HG03521 (cell line): Measurements from ENCODE around the gene CEACAM3.

Source experiments
- ATAC-seq: cut with Tn5 transposase; IDR thresholded peaks from one replicate; pipeline ENCODE4 v1.9.1; 2021; ENCODE audit warnings: mild to moderate bottlenecking, moderate library complexity; ENCODE audit not compliant: unreplicated experiment

The CEACAM3 gene

DNA sequence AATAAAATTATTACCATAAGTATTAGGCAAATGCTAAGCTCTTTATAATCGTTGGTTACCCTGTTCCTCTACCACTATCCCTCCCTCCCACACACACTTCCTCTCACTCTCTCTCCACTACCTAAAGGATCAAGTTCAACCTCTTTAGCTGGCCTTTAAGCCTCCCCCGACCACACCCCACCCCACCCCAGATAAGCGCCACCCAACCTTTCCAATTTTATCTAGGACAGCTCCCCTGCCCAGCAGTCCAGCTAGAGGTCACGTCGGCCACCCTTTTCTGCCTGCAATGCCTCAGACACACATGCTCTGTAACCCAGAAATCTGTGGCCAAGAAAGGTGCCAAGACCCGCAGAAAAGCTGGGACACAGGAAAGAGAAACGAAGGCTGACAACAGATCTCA lies 47.0 kb downstream of the CEACAM3 start:
- no peak for ATAC-seq

DNA sequence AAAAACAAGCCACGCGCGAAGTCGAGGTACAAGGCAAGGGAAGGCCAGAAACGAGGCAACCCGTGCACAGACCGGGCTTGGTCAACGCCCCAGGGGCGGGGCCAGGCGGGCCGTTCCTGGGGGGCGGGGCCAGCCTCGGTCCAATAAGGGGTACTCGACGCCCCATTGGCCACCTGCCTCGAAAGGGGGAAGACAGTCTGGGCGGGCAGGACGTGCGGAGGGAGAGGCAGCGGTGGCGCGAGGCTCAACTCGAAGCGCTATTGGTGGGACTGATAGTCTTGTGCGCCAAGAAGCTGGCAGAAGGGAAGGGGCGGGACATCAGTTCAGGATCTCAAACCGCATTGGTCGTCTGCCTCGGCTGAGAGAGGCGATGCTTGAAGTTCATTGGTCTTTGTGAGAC lies 48.2 kb downstream of the CEACAM3 start, which contains the start of gene LYPD4:
LYPD4 (minus strand) TSS at position 83 of the 400 bp plus-strand sequence. CDS start 5,398 bp downstream, outside the sequence.
- ATAC-seq: no peak

DNA sequence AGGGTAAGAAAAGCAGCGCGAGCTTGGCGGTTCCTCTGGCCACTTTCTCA lies 48.4 kb downstream of the CEACAM3 start, which contains the start of gene DMRTC2:
DMRTC2 (plus strand) TSS at position 42 of the 50 bp plus-strand sequence. CDS start 2,387 bp downstream, outside the sequence.
- no peak for ATAC-seq

DNA sequence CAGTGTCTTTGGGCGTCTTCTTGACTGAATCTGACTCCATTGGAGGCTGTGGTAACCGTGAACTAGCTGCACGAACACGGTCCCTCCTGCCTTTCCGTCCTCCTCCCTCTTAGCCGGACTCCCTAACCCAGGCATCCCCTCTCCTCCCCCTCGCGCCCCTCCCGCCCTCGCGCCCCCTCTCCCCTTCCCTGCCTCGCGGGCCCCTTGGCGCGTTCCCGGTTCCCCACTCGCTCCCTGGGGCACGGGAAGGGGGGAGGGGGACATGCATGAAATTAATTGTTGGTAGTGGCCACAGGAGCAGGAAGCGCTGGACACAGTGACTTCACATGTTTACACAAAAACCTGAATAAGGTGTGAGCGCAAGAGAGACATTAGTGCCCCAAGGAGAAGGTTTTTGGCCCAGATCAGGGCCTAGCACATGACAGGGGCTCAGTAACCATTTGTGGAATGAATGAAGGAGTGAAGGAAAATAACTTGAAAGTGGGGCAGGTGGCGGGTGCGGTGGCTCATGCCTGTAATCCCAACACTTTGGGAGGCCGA lies 48.7 kb downstream of the CEACAM3 start:
- ATAC-seq: no peak

DNA sequence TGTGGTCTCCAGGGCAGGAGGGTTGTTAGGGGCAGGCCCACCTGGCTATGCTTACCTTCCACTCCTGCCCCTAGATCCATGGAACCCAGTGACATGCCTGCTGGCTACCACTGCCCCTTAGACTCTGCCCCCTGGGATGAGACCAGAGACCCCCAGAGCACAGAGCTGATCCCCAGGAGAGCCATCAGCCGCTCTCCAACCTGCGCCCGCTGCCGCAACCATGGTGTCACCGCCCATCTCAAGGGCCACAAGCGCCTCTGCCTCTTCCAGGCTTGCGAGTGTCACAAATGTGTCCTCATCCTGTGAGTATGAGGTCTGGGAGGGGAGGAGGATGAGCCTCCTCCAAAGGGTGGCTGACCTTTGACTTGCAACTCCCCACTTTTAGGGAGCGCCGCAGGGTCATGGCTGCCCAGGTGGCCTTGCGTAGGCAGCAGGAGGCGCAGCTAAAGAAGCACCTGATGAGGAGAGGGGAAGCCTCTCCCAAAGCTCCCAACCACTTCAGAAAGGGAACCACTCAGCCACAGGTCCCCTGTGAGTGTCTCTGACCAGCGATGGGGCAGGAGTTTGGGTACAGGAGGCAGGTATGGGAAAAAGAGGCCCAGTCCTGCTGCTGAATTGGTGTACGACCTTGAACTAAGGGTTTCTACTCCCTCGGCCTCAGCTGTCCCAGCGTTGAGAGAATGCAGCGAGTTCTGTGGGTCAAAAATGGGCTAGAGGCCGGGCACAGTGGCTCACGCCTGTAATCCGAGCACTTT lies 51.1 kb downstream of the CEACAM3 start:
- ATAC-seq: no peak

DNA sequence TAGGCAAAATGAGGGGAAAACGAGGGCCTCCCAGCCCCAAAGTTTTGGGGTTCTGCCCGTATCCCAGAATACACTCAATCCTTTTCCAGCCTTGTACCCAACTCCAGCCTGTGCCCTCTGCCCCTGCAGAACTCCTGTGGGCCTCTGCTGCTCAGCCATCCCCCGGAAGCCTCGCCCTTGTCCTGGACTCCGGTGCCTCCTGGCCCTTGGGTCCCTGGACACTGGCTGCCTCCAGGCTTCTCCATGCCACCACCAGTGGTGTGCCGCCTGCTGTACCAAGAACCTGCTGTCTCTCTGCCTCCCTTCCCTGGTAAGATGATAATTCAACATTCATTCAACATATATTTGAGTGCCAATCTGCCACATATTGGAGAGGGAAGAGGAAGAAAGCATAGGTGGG lies 52.3 kb downstream of the CEACAM3 start:
- ATAC-seq: no peak

DNA sequence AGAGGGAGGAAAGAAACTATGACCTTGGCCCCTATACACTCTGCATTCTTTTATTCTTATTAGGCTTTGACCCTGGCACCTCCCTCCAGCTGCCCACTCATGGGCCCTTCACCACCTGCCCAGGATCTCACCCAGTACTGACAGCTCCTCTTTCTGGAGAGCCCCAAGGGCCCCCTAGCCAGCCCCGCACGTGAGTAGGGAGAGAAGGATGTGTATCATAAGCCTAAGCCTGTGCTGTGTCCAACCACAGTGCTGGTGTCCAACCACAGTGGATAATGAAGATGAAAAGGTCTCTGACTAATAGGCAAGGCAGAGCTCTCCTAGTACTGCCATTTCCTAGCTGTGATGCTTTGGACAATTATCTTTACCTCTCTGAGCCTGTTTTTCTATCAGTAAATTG lies 52.7 kb downstream of the CEACAM3 start:
- no peak for ATAC-seq

DNA sequence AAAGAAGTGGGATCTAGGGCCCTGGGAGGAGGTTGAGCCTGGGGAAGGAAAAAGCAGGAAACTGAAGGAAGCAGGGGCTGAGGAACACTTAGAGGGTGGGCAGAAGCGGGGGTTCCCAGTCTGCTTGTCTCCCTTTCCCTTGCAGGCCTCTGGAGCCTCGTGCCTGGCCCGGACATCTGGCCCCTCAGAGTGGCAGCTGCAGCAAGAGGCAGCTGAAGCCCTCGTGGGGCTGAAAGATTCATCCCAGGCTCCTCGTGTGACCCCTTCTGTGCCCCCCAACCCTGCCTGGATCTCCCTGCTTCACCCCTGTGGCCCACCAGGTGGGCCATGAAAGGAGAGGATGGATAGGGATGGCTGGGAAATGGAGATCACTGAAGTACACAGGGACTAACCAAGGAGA lies 54.0 kb downstream of the CEACAM3 start:
- no peak for ATAC-seq

DNA sequence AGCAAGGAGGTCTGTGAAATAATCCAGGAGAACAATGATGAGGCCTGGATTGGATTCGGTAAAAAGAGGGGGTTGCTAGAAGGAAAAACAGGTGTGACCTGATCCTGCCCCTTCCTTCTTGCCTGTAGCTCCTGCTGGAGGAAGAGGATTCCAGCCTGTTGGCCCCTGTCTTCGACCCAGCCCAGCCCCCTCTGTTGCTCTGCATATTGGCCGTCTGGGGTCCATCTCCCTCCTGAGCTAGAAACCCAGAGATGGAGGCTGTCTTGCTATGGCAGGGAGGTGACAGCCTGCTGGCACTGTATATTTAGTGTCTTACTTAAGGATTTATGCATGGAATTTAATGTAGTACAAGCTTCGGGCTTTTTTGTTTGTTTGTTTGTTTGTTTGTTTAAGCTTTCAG lies 55.1 kb downstream of the CEACAM3 start:
- no peak for ATAC-seq

DNA sequence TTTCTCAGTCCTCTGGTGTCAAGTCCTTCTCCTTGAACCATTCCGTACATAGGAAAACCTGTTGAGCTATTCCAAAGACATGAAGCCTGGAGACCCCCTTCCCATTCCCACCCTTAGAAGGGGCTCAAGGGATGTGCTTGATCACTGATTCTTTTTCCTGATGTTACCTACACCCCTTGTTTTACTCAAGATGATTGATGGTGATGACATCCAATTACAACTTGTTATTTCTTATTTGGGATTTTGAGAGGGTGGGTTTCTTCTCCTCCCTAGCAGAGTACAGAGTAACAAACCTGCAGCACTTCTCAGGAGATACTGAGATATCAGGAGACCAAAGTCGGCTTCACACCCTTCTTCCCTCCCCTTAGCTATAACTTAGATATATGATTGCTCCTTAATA lies 57.0 kb downstream of the CEACAM3 start:
- ATAC-seq: no peak

DNA sequence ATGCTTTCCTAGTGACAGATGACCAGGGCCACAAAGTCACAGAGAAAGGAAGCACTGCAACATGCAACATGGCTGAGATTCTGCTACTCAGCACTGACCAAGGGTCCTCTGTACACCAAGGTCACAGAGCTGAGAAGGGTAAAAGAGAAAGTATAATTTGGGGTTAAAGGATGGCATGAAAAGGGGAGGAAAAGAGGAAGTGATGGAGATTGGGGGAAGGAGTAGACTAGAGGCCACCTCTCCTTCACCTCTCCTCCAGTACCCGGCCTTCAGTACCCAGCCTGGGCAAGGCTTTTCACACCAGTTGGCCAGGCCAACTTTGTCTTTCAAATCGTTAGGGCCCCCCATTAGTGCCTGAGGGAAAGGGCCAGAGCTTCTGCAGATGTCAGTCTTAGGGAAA lies 57.4 kb downstream of the CEACAM3 start:
- ATAC-seq: no peak

DNA sequence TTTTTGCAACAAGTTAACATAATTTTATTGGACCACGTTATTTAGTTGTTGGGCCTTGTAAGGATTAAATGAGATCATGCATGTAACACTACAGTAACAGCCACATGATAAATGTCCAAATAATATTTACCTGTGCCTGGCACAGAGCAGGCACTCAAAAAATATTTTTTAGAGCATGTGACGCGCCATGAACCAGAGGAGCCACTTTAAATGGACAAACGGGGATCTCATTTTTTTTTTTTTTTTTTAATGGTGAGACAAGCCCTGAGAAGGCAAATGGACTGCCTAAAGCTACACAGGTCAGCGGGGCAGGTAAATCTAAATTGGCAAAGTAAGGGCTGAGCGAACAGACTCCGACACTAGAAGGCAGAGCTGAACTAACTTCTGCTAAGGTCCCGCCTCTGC lies 62.8 kb downstream of the CEACAM3 start:
- ATAC-seq: no peak

DNA sequence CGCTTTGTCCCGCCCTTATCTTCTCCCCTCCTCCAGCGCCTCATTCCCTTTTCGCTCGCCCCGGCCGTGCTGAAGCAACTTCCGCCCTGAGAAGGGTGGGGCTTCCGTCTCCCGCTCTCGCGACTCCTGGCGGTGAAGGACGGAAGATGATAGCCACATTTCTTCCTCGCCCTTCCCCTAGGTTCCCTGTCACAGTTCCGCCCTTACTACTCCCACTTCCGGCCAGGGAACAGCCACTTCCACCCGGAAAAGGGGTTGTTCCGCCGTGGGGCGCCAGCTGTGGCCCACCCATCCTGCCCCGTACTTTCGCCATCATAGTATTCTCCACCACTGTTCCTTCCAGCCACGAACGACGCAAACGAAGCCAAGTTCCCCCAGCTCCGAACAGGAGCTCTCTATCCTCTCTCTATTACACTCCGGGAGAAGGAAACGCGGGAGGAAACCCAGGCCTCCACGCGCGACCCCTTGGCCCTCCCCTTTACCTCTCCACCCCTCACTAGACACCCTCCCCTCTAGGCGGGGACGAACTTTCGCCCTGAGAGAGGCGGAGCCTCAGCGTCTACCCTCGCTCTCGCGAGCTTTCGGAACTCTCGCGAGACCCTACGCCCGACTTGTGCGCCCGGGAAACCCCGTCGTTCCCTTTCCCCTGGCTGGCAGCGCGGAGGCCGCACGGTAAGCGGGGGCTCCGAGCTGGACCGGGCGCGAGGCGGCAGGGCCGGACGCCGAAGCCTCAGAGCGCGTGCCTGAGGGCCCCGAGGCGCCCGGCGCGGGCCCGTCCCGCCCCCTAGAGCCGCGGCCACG lies 63.4 kb downstream of the CEACAM3 start, which contains the start of gene RPS19:
RPS19 (plus strand) TSS at position 638 of the 801 bp plus-strand sequence. CDS start 520 bp downstream, outside the sequence.
- peak; percentile 78 for ATAC-seq

DNA sequence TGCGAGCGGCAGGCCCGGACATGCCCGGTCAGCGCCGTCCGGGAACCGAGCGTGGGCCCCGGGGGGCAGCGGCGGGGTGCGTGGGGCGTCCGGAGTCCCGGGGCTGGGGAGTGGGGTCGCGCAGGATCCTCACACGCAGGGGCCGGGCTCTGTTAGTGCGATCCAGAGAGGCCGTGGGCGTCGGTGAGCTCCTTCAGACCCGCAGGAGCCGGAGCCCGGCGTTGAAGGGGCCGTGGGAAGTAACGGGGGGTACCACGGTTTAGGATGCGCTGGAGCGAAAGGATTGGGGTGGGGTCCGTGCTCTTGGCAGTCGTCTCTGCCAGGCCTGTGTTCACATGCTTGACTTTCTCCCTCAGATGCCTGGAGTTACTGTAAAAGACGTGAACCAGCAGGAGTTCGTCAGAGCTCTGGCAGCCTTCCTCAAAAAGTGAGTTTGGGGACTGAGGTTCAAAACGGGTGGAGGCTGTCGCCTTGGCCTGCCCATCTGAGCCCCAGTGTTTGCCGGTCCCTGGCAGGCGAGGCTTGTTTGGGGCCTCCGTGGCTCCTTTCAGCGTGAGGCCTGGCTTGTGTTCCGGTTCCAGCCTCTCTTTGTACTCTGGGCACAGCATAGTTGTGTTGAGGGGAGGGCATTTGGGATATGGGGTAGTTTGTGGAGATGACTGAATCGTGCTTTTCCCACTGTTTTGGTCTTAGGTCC lies 64.2 kb downstream of the CEACAM3 start:
- no peak for ATAC-seq
